SH-SY5Y (cell line): Measurements from ENCODE around the gene CLPSL1.

ENCODE experiments used
- GATA2 ChIP-seq: IDR thresholded peaks from 2 replicates; pipeline ENCODE4 v1.6.1; 2011; ENCODE audit warnings: mild to moderate bottlenecking, low read depth, low read length
- GATA3 ChIP-seq: IDR thresholded peaks from 2 replicates; pipeline ENCODE4 v1.6.1; 2011; ENCODE audit warnings: low read depth, mild to moderate bottlenecking, low read length, moderate library complexity

The CLPSL1 gene

DNA sequence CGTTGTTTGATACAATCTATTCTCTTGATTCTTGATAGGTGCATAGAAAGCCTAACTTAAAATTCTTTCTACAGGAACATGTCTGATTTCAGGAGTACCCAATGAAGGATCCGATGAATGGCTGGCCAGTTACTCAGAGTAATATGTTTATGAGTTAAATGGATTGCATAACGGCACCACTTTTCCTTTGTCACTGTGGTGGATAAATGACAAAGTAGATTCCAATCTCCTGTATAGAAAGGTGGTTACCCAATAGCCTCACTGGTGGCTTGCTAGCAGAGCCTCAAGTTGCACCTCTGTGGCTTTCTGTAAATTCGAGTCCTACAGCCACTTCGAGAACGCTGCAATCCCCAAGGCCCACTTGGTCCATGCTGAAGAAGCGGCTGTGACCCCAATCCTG, 52.7 kb downstream of the CLPSL1 start:
- TF ChIP-seq GATA2 (no peak), GATA3 (no peak)
